ENCODE measurements around the gene MARK2. TPM values are rescaled to one million over a fixed set of nuclear protein-coding genes. Genes with fewer than 3 reads are reported as not detected.

MARK2 gene
- total RNA-seq, 1 donor from 2014 or later = 40.1 TPM

DNA sequence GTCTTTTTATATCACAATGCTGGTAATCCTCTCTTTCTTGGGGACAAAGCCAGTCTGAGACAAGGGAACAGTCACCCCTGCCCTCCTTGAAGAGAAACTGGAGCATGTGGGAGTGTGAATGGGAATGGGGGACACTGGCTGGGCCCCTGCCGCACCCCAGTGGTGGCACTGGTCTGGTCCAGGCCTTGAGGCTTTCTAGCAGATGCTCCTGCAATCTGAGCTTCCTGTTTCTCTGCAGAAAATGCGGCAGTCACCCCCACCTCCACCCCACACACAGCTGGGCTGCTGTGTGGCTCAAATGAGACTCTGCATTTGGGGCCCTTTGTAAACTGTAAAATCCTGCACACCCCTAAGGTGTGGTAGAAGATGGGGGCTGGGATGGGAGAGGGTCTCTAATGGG is 6.6 kb upstream of the MARK2 start:
- TF ChIP-seq, protein P1, sequence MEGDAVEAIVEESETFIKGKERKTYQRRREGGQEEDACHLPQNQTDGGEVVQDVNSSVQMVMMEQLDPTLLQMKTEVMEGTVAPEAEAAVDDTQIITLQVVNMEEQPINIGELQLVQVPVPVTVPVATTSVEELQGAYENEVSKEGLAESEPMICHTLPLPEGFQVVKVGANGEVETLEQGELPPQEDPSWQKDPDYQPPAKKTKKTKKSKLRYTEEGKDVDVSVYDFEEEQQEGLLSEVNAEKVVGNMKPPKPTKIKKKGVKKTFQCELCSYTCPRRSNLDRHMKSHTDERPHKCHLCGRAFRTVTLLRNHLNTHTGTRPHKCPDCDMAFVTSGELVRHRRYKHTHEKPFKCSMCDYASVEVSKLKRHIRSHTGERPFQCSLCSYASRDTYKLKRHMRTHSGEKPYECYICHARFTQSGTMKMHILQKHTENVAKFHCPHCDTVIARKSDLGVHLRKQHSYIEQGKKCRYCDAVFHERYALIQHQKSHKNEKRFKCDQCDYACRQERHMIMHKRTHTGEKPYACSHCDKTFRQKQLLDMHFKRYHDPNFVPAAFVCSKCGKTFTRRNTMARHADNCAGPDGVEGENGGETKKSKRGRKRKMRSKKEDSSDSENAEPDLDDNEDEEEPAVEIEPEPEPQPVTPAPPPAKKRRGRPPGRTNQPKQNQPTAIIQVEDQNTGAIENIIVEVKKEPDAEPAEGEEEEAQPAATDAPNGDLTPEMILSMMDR (IDR thresholded peaks at IDR 0.05; ENCODE audit: insufficient read depth, low read length, poor library complexity, severe bottlenecking) = no peak
- H3K27me3 ChIP-seq (ENCODE audit: control insufficient read depth, insufficient read depth, low read length) = no peaks in the 10 kb centered on the region
- DNase-seq (ENCODE audit: low read depth) = no peak
- no peak overlapping the region for H3K4me3 ChIP-seq (ENCODE audit: low read depth, low read length)
- peaks cover 1% of the 10 kb centered on the region for H3K36me3 ChIP-seq (ENCODE audit: control insufficient read depth, insufficient read depth, low read length)

DNA sequence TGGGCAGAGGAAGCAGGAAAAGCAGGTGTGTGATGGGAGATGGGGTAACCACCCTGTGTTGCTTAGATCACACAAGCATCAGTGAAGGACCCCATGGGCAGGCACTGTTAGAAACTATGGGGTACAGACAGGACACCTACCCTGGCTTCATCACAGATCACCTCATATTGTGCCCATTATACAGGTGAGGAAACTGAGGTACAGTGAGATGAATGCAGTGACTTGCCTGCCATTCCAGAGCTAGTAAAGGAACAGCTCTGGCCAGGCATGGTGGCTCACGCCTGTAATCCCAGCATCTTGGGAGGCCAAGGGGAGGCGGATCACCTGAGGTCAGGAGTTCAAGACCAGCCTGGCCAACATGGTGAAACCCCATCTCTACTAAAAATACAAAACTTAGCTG is 5.9 kb upstream of the MARK2 start:
- TF ChIP-seq, protein P1 (IDR thresholded peaks at IDR 0.05; ENCODE audit: insufficient read depth, low read length, poor library complexity, severe bottlenecking) = no peak
- Histone ChIP-seq H3K4me3 (ENCODE audit: low read depth, low read length) (no peak overlapping the region), H3K36me3 (ENCODE audit: control insufficient read depth, insufficient read depth, low read length) (peaks cover 1% of the 10 kb centered on the region), H3K27me3 (ENCODE audit: control insufficient read depth, insufficient read depth, low read length) (no peaks in the 10 kb centered on the region)
- DNase-seq (ENCODE audit: low read depth) = no peak

DNA sequence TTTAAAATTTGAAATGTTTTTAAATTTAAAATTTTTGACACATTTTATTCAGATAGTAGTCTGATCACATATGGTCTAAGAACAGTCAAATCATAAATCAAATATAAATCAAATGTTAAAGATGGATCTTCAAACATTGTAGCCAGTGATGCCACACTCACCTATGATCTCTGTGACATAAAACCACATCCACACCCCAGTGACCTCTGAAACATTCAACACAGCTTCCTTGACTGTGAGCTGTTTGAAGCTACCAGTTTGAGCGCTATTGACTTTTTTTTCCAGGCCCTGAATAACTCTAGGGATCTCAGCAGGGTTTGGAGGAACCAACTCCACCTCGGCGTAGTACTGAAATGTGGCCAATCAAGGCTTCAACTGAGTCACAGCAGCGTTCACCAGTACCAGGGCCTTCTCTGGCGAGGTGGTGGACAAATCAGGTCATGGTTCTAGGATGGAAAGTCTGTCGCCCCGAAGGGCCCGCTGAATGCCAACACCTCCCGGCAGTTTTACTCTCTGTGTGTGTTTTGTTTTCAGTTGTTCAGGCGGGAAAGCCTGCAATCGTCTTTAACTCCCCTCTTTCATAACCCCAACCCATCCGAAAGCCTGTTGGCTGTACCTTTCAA is 4.3 kb upstream of the MARK2 start:
- H3K4me3 ChIP-seq (ENCODE audit: low read depth, low read length) = no peak overlapping the region
- TF ChIP-seq, protein P1 (IDR thresholded peaks at IDR 0.05; ENCODE audit: insufficient read depth, low read length, poor library complexity, severe bottlenecking) = no peak
- no peak for DNase-seq (ENCODE audit: low read depth)
- no peaks in the 10 kb centered on the region for H3K36me3 ChIP-seq (ENCODE audit: control insufficient read depth, insufficient read depth, low read length)
- no peaks in the 10 kb centered on the region for H3K27me3 ChIP-seq (ENCODE audit: control insufficient read depth, insufficient read depth, low read length)

DNA sequence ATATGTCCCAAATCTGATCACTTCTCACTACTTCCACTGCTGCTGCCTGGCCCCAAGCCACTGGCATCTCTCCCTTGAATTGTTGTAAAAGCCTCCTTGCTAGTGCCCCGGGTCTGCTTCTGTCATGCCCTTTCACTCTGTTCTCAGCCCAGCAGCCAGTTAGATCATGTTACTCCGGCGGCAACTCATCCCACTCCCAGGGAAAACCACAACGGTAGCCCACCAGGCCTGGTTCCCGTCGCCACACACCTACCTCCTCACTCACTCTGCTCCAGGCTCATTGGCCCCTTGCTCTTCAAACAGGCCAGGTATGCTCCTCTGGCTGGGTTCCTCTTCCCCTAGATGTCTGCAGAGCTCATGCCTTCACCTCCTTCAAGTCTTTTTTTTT is 3.8 kb upstream of the MARK2 start:
- no peaks in the 10 kb centered on the region for H3K27me3 ChIP-seq (ENCODE audit: control insufficient read depth, insufficient read depth, low read length)
- H3K4me3 ChIP-seq (ENCODE audit: low read depth, low read length) = no peak overlapping the region
- no peak for DNase-seq (ENCODE audit: low read depth)
- no peaks in the 10 kb centered on the region for H3K36me3 ChIP-seq (ENCODE audit: control insufficient read depth, insufficient read depth, low read length)
- TF ChIP-seq, protein P1 (IDR thresholded peaks at IDR 0.05; ENCODE audit: insufficient read depth, low read length, poor library complexity, severe bottlenecking) = no peak

DNA sequence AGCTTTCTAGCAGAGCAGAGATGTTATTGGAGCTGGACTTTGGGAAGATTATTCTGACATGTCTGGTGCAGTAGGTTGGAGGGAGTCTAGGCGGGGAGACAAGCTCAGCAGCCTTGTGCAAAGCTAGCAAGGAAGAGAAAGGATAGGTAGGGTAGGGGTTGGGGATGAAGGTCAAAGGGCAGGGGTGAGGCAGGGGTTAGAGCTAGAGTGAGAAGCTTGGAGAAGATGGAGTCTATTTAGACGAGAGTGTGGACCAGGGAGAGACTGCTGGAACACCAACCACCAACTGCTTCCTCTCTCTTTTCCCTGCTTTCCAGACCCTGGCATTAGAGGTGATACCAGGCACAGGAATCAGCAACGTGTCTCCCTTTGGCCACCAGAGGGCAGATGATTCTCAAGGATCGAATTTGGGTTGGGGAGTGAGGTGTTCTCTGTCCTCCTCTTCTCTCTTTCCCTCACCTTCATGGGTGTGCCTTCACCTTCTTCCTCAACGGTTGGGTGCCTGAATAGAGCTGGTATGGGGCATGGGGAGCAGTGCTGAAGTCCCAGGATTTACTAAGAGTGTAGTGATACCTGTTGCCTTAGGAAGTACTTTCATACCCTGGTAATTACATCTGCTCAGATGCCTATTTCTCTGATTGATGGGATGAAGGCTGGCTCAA is 1.8 kb upstream of the MARK2 start:
- Histone ChIP-seq H3K4me3 (ENCODE audit: low read depth, low read length) (no peak overlapping the region), H3K27me3 (ENCODE audit: control insufficient read depth, insufficient read depth, low read length) (no peaks in the 10 kb centered on the region), H3K36me3 (ENCODE audit: control insufficient read depth, insufficient read depth, low read length) (no peaks in the 10 kb centered on the region)
- DNase-seq (ENCODE audit: low read depth) = no peak
- TF ChIP-seq, protein P1 (IDR thresholded peaks at IDR 0.05; ENCODE audit: insufficient read depth, low read length, poor library complexity, severe bottlenecking) = peak; percentile 82

DNA sequence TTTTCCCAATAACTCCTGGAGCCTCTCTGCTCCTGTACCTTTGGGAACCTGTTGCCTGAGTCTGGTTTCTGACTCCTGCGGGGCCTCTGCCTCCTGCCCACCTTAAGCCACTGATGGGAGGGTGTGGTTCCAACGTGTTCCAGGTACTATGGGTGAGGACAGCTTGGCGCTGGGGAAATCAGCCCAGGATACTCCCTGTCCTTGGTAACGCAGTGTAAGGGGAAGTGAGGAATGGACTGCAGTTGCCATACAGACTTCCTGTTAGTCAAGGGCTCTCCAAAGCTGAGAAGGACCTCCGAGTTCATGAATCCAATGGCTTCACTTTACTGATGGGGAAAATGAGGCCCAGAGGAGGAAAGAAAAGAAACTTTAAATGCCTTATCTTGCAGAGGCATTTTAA is 1.2 kb upstream of the MARK2 start:
- TF ChIP-seq, protein P1 (IDR thresholded peaks at IDR 0.05; ENCODE audit: insufficient read depth, low read length, poor library complexity, severe bottlenecking) = no peak
- Histone ChIP-seq H3K4me3 (ENCODE audit: low read depth, low read length) (no peak overlapping the region), H3K36me3 (ENCODE audit: control insufficient read depth, insufficient read depth, low read length) (no peaks in the 10 kb centered on the region), H3K27me3 (ENCODE audit: control insufficient read depth, insufficient read depth, low read length) (no peaks in the 10 kb centered on the region)
- DNase-seq (ENCODE audit: low read depth) = no peak
